H9 (cell line): Measurements from ENCODE around the gene TMSB10. TPM values are rescaled to one million over a fixed set of nuclear protein-coding genes. Genes with fewer than 3 reads are reported as not detected.

Experiments
- DNase-seq: peaks from one replicate; pipeline ENCODE4 v3.0.0-alpha.2; 2017
- H2AFZ ChIP-seq: one replicate; pipeline ENCODE4 v1.6.1; 2013; ENCODE audit warnings: mild to moderate bottlenecking, low read length, control low read depth, moderate library complexity
- H2AK5ac ChIP-seq: 2 replicates; pipeline ENCODE4 v1.6.1; 2013; ENCODE audit warnings: low read length, control low read depth, mixed read lengths; ENCODE audit not compliant: insufficient read length
- H2BK120ac ChIP-seq: one replicate; pipeline ENCODE4 v1.6.1; 2013; ENCODE audit warnings: low read depth, mild to moderate bottlenecking, low read length, control low read depth, inconsistent platforms; ENCODE audit not compliant: poor library complexity, severe bottlenecking
- H2BK12ac ChIP-seq: 2 replicates; pipeline ENCODE4 v1.6.1; 2013; ENCODE audit warnings: low read length, control low read depth, mixed read lengths, low read depth; ENCODE audit not compliant: insufficient read length
- H2BK15ac ChIP-seq: 2 replicates; pipeline ENCODE4 v1.6.1; 2013; ENCODE audit warnings: low read depth, low read length, control low read depth
- H2BK20ac ChIP-seq: one replicate; pipeline ENCODE4 v1.6.1; 2013; ENCODE audit warnings: low read depth, mild to moderate bottlenecking, low read length, control low read depth, inconsistent platforms; ENCODE audit not compliant: poor library complexity, severe bottlenecking
- H2BK5ac ChIP-seq: 2 replicates; pipeline ENCODE4 v1.6.1; 2013; ENCODE audit warnings: low read length, control low read depth, mixed read lengths; ENCODE audit not compliant: insufficient read length
- H3K14ac ChIP-seq: 2 replicates; pipeline ENCODE4 v1.6.1; 2013; ENCODE audit warnings: low read length, control low read depth; ENCODE audit not compliant: insufficient read depth
- H3K18ac ChIP-seq: 2 replicates; pipeline ENCODE4 v1.6.1; 2013; ENCODE audit warnings: low read depth, mild to moderate bottlenecking, mixed read lengths, low read length, control low read depth; ENCODE audit not compliant: insufficient read length
- H3K23ac ChIP-seq: 2 replicates; pipeline ENCODE4 v1.6.1; 2013; ENCODE audit warnings: low read length, control low read depth, mixed read lengths, low read depth; ENCODE audit not compliant: insufficient read length
- H3K23me2 ChIP-seq: 2 replicates; pipeline ENCODE4 v1.6.1; 2013; ENCODE audit warnings: low read depth, mild to moderate bottlenecking, mixed read lengths, low read length, control low read depth; ENCODE audit not compliant: insufficient read length, poor library complexity, severe bottlenecking
- H3K27ac ChIP-seq: 2 replicates; pipeline ENCODE4 v1.5.1; 2013; ENCODE audit warnings: low read length, control low read depth, mixed read lengths, low read depth; ENCODE audit not compliant: insufficient read length
- H3K27me3 ChIP-seq: 2 replicates; pipeline ENCODE4 v1.6.1; 2013; ENCODE audit warnings: low read length, control low read depth, inconsistent platforms; ENCODE audit not compliant: insufficient read depth
- H3K4ac ChIP-seq: 2 replicates; pipeline ENCODE4 v1.6.1; 2013; ENCODE audit warnings: low read depth, mild to moderate bottlenecking, control low read depth, inconsistent platforms, low read length, moderate library complexity
- H3K4me1 ChIP-seq: 2 replicates; pipeline ENCODE4 v1.6.1; 2013; ENCODE audit warnings: low read length, control low read depth, inconsistent platforms; ENCODE audit not compliant: insufficient read depth
- H3K4me2 ChIP-seq: 2 replicates; pipeline ENCODE4 v1.6.1; 2013; ENCODE audit warnings: low read length, control low read depth, mixed read lengths; ENCODE audit not compliant: insufficient read length, insufficient read depth
- H3K56ac ChIP-seq: 2 replicates; pipeline ENCODE4 v1.6.1; 2013; ENCODE audit warnings: low read depth, mild to moderate bottlenecking, mixed read lengths, low read length, control low read depth; ENCODE audit not compliant: insufficient read length
- H3K79me1 ChIP-seq: 2 replicates; pipeline ENCODE4 v1.6.1; 2013; ENCODE audit warnings: low read depth, mild to moderate bottlenecking, moderate library complexity, low read length, control low read depth, inconsistent platforms; ENCODE audit not compliant: insufficient read depth, poor library complexity, severe bottlenecking
- H3K79me2 ChIP-seq: 2 replicates; pipeline ENCODE4 v1.6.1; 2013; ENCODE audit warnings: low read length, control low read depth, inconsistent platforms; ENCODE audit not compliant: insufficient read depth
- H3K9ac ChIP-seq: 2 replicates; pipeline ENCODE4 v1.6.1; 2013; ENCODE audit warnings: low read length, control low read depth, mixed read lengths; ENCODE audit not compliant: insufficient read length; ENCODE audit errors: extremely low read depth
- H3K9me3 ChIP-seq: one replicate; pipeline ENCODE4 v1.6.1; 2013; ENCODE audit warnings: low read depth, low read length, inconsistent platforms; ENCODE audit not compliant: control insufficient read depth
- H3T11ph ChIP-seq: one replicate; pipeline ENCODE4 v1.6.1; 2013; ENCODE audit warnings: mild to moderate bottlenecking, low read length, control low read depth, inconsistent platforms
- H4K20me1 ChIP-seq: one replicate; pipeline ENCODE4 v1.6.1; 2013; ENCODE audit not compliant: control insufficient read depth, insufficient read length, insufficient read depth
- H4K5ac ChIP-seq: 2 replicates; pipeline ENCODE4 v1.6.1; 2013; ENCODE audit warnings: low read depth, mild to moderate bottlenecking, mixed read lengths, low read length, control low read depth; ENCODE audit not compliant: insufficient read length
- H4K8ac ChIP-seq: replicated peaks from 2 replicates; pipeline ENCODE4 v1.6.1; 2013; ENCODE audit warnings: low read length, control low read depth, mixed read lengths, low read depth; ENCODE audit not compliant: insufficient read length
- H4K91ac ChIP-seq: 2 replicates; pipeline ENCODE4 v1.6.1; 2013; ENCODE audit warnings: low read depth, mild to moderate bottlenecking, moderate library complexity, mixed read lengths, low read length, control low read depth; ENCODE audit not compliant: insufficient read length
- H3K27ac Mint-ChIP-seq, 3 experiments: 2 replicates in 2 of 3; 3 replicates in 1 of 3; pipeline ENCODE4 v1.8.0; 2020 to 2021; ENCODE audit warnings: mixed read lengths in 3 of 3, mild to moderate bottlenecking in 1 of 3, moderate library complexity in 1 of 3
- H3K27me3 Mint-ChIP-seq: 2 replicates; pipeline ENCODE4 v1.8.0; 2021; ENCODE audit warnings: low read depth, mild to moderate bottlenecking, moderate library complexity, mixed read lengths
- H3K36me3 Mint-ChIP-seq, 3 experiments: 2 replicates in 2 of 3; 3 replicates in 1 of 3; pipeline ENCODE4 v1.8.0; 2020 to 2021; ENCODE audit warnings: low read depth in 3 of 3, mixed read lengths in 3 of 3; ENCODE audit not compliant: insufficient read depth in 1 of 3
- H3K4me1 Mint-ChIP-seq, 2 experiments: 2 replicates each; pipeline ENCODE4 v1.8.0; 2020; ENCODE audit warnings: mixed read lengths in 2 of 2
- H3K4me3 Mint-ChIP-seq, 2 experiments: 2 replicates in 1 of 2; 3 replicates in 1 of 2; pipeline ENCODE4 v1.8.0; 2020 to 2021; ENCODE audit warnings: mild to moderate bottlenecking in 2 of 2, mixed read lengths in 2 of 2, moderate library complexity in 1 of 2
- H3K9me3 Mint-ChIP-seq, 2 experiments: 2 replicates in 1 of 2; 3 replicates in 1 of 2; pipeline ENCODE4 v1.8.0; 2020; ENCODE audit warnings: mild to moderate bottlenecking in 2 of 2, mixed read lengths in 2 of 2, moderate library complexity in 1 of 2
- WGBS: extraction: QIAGEN DNeasy Blood & Tissue Kit; methylation state at CpG from one replicate; pipeline ENCODE4 v1.1.7; 2013; ENCODE audit warnings: missing lambda C conversion rate, low lambda C conversion rate, mixed read lengths; ENCODE audit not compliant: insufficient read length; ENCODE audit errors: extremely low coverage; 5-methylcytosine and 5-hydroxymethylcytosine counted together
- total RNA-seq: library from RNA; stranded (reverse); gene quantifications from 2 replicates; pipeline ENCODE4 v1.2.1, GENCODE V29; 2021
- TF ChIP-seq, protein P1 (sequence below): fragments of 200-600 bp; sonication (generic); conservative IDR thresholded peaks from 3 replicates; pipeline ENCODE4 v1.8.0; 2021; ENCODE audit warnings: antibody characterized with exemption, mild to moderate bottlenecking

Gene TMSB10
- total RNA-seq, 1 experiment from 2014 or later: 755 TPM

GRCh38 chr2:84862006-84862405 lies 43.5 kb upstream of the TMSB10 start:
- TF ChIP-seq, protein P1, sequence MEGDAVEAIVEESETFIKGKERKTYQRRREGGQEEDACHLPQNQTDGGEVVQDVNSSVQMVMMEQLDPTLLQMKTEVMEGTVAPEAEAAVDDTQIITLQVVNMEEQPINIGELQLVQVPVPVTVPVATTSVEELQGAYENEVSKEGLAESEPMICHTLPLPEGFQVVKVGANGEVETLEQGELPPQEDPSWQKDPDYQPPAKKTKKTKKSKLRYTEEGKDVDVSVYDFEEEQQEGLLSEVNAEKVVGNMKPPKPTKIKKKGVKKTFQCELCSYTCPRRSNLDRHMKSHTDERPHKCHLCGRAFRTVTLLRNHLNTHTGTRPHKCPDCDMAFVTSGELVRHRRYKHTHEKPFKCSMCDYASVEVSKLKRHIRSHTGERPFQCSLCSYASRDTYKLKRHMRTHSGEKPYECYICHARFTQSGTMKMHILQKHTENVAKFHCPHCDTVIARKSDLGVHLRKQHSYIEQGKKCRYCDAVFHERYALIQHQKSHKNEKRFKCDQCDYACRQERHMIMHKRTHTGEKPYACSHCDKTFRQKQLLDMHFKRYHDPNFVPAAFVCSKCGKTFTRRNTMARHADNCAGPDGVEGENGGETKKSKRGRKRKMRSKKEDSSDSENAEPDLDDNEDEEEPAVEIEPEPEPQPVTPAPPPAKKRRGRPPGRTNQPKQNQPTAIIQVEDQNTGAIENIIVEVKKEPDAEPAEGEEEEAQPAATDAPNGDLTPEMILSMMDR: no peak

More at GRCh38 chr2:84862006-84862405, 43.5 kb upstream of the TMSB10 start:
- H2AK5ac ChIP-seq: no peak overlapping the region
- no peak overlapping the region for H2AFZ ChIP-seq
- no peak overlapping the region for H2BK20ac ChIP-seq
- no peak overlapping the region for H3K27ac ChIP-seq
- Mint-ChIP-seq H3K9me3 (no peaks in the 10 kb centered on the region; a peak in 1 of 5 replicates), H3K36me3 (no peaks in the 10 kb centered on the region; a peak in 1 of 7 replicates), H3K27me3 (peaks cover 76% of the 10 kb centered on the region), H3K4me3 (no peak overlapping the region), H3K27ac (no peak overlapping the region), H3K4me1 (peaks cover 15% of the 10 kb centered on the region in 2 experiments)
- no peak overlapping the region for H4K91ac ChIP-seq
- no peak overlapping the region for H3K14ac ChIP-seq
- no peak overlapping the region for H2BK5ac ChIP-seq
- no peak overlapping the region for H2BK15ac ChIP-seq
- no CpG with 5 or more reads among the region's 6 CpGs for WGBS
- H3K23ac ChIP-seq: no peak overlapping the region
- H3K18ac ChIP-seq: no peak overlapping the region
- H4K5ac ChIP-seq: no peak overlapping the region
- H3K4me2 ChIP-seq: no peak overlapping the region
- no peaks in the 10 kb centered on the region for H3K79me1 ChIP-seq
- no peak overlapping the region for H2BK120ac ChIP-seq
- H4K8ac ChIP-seq: no peak overlapping the region
- H3K9ac ChIP-seq: no peak overlapping the region
- H3K4ac ChIP-seq: no peak overlapping the region
- no peak overlapping the region for H2BK12ac ChIP-seq
- H4K20me1 ChIP-seq: no peaks in the 10 kb centered on the region
- H3K27me3 ChIP-seq: no peaks in the 10 kb centered on the region; the same call in 1 of the 2 replicates
- no peaks in the 10 kb centered on the region for H3K79me2 ChIP-seq
- no peaks in the 10 kb centered on the region for H3K4me1 ChIP-seq
- no peak overlapping the region for H3T11ph ChIP-seq
- no peak overlapping the region for H3K56ac ChIP-seq
- no peaks in the 10 kb centered on the region for H3K23me2 ChIP-seq
- DNase-seq: no peak
- H3K9me3 ChIP-seq: no peaks in the 10 kb centered on the region
